Stimulated activated CD4-positive, alpha-beta T cell treated with anti-CD3 and anti-CD28 coated beads, Interleukin-4, amount 100 ng/mL, for 1 hour (primary cell): Measurements from ENCODE around the gene ANTXRL.
"Not testable (repeated sequence)": the region's sequence is repeated elsewhere in the genome, so short reads cannot be mapped to it uniquely, and the experiment has no call there.

Experiments used
- DNase-seq: peaks from one replicate; pipeline ENCODE4 v3.0.0-alpha.2; 2020

Gene ANTXRL

GRCh38 chr10:46277840-46278239 is 9.0 kb upstream of the ANTXRL start:
- no peak for DNase-seq

- DNase-seq: not testable (repeated sequence)
Measured at GRCh38 chr10:46282421-46282831, 4.4 kb upstream of the ANTXRL start.

- DNase-seq: peak; percentile 67
Measured at GRCh38 chr10:46282842-46283574, 3.8 kb upstream of the ANTXRL start.

- DNase-seq: no peak
Measured at GRCh38 chr10:46283580-46284285, 3.1 kb upstream of the ANTXRL start.

- peak; percentile 75 for DNase-seq
Measured at GRCh38 chr10:46284286-46285229, 2.2 kb upstream of the ANTXRL start.

GRCh38 chr10:46285300-46285699 is 1.5 kb upstream of the ANTXRL start:
- DNase-seq: no peak

- no peak for DNase-seq
Measured at GRCh38 chr10:46285966-46286620, 704 bp upstream of the ANTXRL start.

GRCh38 chr10:46287846-46288477 is 1.2 kb downstream of the ANTXRL start:
- no peak for DNase-seq

GRCh38 chr10:46288601-46289206 is 1.9 kb downstream of the ANTXRL start:
- no peak for DNase-seq

- DNase-seq: no peak
Measured at GRCh38 chr10:46289209-46289810, 2.5 kb downstream of the ANTXRL start.

GRCh38 chr10:46290101-46290886 is 3.5 kb downstream of the ANTXRL start:
- DNase-seq: no peak

GRCh38 chr10:46291817-46292572 is 5.2 kb downstream of the ANTXRL start:
- no peak for DNase-seq

GRCh38 chr10:46292573-46293023 is 5.8 kb downstream of the ANTXRL start:
- DNase-seq: no peak

- no peak for DNase-seq
Measured at GRCh38 chr10:46293228-46293627, 6.4 kb downstream of the ANTXRL start.

GRCh38 chr10:46293832-46294640 is 7.2 kb downstream of the ANTXRL start:
- no peak for DNase-seq

GRCh38 chr10:46294641-46295220 is 7.9 kb downstream of the ANTXRL start:
- no peak for DNase-seq

- not testable (repeated sequence) for DNase-seq
Measured at GRCh38 chr10:46295350-46296010, 8.7 kb downstream of the ANTXRL start.

- DNase-seq: not testable (repeated sequence)
Measured at GRCh38 chr10:46296086-46296485, 9.3 kb downstream of the ANTXRL start.
